GM18873 (cell line): ENCODE data around the gene CNPY4.
A peak's percentile ranks its signal among the peaks of the same experiment; 100 is the strongest.

Source experiments
- ATAC-seq: cut with Tn5 transposase; IDR thresholded peaks from one replicate; pipeline ENCODE4 v1.9.1; 2021; ENCODE audit warnings: mild to moderate bottlenecking, moderate library complexity, moderate number of reproducible peaks; ENCODE audit not compliant: unreplicated experiment, low FRiP score

CNPY4 gene

DNA sequence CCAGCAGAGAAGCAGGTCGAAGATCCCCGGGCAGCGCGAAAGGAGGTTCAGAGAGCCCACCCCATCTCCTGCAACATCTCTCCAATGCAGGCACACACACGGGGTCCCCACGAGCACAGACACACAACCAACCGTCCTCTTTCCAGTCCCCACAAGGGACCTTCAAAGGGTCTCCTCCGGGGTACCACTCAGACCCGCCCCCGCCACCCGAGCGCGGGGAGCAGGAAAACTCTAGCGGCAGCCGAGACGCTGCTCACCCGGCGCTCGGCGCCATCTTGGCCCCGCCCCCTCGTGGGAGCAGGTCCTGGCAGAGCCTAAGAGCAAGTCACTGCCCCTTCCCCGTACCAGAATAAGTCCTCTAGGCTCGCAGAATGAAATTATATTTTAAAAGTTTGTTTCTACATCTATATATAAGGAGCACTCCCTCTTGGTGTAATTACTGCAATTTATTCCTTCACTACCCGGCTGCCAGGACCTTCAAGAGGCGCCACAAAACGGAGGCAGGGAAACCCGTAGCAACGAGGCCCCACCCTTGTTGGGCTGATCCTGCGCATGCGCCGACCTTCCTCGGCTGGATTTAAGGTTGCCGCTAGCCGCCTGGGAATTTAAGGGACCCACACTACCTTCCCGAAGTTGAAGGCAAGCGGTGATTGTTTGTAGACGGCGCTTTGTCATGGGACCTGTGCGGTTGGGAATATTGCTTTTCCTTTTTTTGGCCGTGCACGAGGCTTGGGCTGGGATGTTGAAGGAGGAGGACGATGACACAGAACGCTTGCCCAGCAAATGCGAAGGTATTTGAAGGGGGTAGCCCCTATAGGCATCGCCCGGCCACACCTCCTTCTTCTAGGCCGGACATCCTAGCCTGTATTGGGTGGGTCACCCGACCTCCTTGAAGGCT, at the start of gene CNPY4, which contains the start of gene TAF6:
CNPY4 (plus strand) TSS at position 563 of the 898 bp plus-strand sequence; CDS start at position 674, 111 bp downstream.
TAF6 (minus strand) TSS at position 287 of the 898 bp plus-strand sequence. CDS start 5,149 bp downstream, outside the sequence.
- peak; percentile 63 for ATAC-seq

DNA sequence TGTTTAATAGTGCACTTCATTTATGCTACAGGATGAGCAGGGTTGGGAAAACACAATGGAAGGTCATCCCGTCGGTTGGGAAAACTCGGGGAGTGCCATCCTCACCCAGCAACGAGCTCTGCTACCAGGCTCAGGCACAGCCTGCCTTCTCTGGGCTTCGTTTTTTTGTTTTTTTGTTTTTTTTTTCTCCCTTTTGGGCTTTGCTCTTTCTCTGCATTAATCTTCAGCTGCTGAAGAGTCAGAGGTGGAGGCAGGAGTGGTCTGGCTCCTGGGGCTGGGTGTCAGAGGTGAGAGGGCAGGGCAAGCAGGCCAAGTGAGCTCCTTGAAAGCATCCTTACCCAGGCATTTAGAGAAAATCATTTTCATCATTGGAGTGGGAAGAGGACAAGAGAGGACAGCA, 49.4 kb upstream of the CNPY4 start:
- no peak for ATAC-seq

DNA sequence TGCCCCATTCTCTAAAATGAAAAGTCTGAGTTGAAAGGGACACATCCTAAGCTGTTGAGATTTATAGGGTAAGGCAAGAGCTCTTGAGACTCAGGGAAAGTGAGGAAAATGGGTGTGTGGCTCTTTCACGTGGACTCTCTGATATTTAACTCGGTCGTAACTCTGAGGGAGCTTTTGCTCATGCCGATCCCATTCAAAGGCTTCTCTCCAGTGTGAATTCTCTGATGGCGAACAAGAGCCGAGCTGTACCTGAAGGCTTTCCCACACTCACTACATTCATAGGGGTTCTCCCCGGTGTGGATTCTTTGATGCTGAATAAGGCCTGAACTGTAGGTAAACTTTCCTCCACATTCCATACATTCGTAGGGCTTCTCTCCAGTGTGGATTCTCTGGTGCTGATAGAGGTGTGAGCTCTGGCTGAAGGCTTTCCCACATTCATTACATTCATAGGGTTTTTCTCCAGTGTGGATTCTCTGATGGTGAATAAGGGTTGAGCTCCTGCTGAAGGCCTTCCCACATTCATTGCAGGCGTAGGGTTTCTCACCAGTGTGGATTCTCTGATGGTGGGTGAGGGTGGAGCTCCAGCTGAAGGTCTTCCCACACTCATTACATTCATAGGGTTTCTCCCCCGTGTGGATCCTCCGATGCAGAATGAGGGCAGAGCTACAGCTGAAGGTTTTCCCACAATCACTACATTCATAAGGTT, 48.3 kb upstream of the CNPY4 start:
- ATAC-seq = no peak

DNA sequence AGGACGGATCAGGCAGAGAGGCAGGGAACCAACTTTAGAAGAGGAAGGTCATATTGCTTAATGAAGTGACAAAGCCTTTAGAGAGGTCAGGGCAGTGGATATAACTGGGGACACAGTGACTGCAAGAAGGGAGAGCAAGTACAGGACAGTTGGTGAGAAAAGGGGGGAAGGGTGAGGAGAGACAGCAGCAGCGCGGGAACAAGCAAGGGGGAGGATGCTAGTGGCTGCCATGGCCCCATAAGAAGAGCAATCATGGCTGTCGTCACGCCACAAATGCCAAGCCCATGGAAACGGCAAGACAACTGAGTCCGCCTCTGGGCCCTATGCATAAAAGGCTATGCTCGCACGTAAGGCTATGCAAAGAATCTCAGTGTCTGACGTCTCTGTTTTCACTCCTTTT, 47.0 kb upstream of the CNPY4 start:
- ATAC-seq = no peak

DNA sequence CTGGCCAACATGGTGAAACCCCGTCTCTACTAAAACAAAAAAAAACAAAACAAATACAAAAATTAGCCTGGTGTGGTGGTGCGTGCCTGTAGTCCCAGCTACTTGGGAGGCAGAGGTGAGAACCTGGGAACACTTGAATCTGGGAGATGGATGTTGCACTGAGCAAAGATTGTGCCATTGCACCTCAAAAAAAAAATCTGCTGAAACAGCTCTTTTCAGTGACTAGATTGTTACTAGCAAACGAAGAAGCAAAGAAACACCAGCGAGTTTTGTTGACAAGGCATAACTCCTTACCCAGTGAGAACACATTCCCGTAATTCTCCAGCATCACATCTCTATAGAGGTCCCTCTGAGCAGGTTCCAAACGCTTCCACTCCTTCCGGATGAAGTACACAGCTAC, 44.6 kb upstream of the CNPY4 start:
- ATAC-seq = no peak

DNA sequence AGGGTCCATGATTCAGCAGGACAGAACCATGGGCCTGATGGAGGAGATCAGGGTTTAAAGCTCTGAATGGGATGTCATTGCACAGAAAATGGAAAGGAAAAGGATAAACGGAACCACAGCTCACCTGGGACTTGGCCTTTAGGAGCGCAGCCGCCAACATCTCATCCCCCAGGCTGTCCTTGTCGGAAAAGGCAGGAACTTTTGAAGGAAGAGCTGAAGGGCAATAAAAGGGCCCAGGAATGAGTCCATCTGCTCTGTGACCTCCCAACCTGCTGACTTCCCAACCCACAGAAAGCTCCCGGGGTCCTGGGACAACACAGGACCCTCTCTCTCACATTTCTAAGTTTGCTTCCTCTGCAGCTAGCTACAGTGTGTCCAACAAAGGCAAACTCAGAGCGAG, 44.0 kb upstream of the CNPY4 start:
- ATAC-seq = no peak

- no peak for ATAC-seq
Observed at GRCh38 chr7:100077205-100077604, 42.2 kb upstream of the CNPY4 start.

- no peak for ATAC-seq
Observed at GRCh38 chr7:100079024-100079560, 40.3 kb upstream of the CNPY4 start.

DNA sequence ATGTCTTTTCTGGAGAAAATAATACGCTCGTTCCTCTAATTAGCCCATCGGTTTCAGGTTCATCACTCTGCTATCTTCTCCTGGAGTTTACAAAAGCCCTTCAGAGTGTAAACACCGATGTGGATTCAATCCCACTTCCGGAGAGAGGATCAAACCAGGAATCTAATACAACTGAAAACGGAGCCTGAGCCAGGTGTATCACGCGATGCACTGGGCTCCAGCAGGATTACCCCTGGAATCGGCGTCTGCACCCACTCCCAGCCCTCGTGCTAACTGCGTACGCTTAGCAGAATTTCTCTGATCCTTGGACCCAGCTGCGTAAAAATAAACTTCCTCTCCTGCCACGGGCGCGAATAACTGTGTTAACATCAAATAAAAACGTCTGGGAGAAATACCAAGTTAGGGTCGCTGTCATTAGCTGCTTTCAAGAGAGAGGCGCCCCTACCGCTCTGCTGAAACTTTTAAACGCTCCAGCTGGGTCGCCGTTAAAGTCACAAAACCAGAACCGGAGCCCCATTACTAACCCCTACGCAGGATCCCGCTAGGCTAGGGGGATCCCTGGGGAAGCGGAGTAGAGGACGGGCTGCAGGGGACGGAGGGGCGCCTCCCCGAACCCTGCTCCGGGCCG, 38.4 kb upstream of the CNPY4 start:
- no peak for ATAC-seq

DNA sequence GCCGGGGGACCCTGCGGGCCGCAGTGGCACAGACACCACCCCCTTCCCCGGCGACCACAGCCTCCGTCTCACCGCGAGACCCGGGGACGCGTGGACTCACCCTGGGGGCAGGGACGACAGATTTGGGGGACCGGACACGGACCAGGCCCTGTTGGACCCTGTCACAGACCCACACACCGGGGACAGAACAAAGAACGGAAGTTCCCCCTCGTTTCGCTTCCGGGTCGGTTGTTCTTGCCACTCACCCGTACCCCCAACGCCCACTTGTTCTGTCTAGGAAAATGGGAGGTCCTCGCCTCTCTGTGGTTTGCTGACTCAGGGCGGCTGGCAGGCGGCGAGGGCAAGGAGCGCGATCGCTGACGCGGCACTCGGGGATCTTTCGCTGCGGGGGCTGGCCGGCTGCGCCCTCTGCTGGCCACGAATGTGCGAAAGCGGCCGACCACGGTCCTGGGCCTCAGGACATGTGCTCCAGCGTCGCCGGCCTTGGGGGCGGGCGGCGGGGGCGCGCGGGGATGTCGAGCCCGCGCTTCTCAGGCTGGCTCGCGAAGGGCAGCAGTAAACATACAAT, 37.8 kb upstream of the CNPY4 start, which contains the start of gene ZNF3:
ZNF3 (minus strand) TSS at position 189 of the 568 bp plus-strand sequence. CDS start 4,366 bp downstream, outside the sequence.
- peak; percentile 77 for ATAC-seq

DNA sequence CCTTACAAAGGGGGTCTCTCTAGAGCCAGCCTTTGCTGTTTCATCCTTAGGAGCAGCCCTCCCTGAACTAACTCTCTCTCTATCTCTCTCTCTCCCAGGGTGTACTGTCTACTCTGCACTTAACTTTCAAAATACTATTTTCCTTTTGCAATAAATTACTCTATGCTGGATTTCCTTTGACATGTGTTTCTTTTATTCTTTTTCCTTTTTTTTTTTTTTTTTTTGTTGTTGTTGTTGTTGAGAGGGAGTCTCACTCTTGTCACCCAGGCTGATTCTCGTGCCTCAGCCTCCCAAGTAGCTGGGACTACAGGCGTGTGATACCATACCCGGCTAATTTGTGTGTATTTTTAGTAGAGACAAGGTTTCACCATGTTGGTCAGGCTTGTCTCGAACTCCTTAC, 36.5 kb upstream of the CNPY4 start:
- ATAC-seq = no peak

DNA sequence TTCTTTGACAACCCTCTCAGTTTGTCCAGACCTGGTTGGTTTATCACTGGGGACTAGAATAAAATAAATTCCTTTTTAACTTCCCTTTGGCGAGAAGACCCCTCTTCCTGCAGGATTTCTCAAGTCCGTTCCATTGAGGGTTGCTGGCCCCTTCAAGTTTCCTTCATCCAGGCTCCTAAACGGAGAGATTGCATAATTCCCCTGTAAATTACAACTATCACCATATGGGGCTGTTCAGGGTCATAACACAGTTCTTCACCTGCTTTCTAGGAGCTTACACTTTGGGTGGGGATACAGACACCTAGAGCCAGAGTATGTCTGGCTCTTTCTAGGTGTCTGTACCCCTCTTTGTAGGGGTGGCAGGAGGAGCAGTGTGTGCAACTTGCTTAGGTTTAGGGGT, 33.9 kb upstream of the CNPY4 start:
- ATAC-seq = no peak

DNA sequence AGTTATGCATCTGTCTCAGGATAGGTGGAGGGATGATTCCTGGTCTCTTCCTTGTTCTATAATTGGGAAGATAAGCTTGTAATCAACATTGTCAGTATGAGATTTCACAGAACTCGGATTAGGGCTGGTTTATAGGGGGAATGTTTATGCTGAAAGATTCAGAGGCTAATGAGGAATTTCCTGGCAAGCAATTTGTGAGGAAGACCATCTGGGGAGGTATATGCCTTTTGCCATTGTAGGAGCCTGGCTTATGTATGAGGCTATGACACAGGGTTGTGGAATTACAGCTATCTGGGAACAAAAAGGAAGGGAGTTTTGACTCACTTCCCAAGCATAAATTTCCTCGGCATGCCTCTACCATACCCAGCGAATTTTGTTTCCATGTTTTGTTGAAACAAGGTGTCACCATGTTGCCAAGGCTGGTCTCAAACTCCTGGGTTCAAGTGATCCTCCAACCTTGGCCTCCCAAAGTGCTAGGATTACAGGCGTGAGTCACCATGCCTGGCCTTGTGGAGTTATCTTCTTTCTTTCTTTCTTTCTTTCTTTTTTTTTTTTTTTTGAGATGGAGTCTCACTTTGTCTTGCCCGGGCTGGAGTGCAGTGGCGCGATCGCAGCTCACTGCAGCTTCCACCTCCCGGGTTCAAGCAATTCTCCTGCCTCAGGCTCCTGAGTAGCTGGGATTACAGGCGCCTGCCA, 32.2 kb upstream of the CNPY4 start:
- ATAC-seq = no peak

DNA sequence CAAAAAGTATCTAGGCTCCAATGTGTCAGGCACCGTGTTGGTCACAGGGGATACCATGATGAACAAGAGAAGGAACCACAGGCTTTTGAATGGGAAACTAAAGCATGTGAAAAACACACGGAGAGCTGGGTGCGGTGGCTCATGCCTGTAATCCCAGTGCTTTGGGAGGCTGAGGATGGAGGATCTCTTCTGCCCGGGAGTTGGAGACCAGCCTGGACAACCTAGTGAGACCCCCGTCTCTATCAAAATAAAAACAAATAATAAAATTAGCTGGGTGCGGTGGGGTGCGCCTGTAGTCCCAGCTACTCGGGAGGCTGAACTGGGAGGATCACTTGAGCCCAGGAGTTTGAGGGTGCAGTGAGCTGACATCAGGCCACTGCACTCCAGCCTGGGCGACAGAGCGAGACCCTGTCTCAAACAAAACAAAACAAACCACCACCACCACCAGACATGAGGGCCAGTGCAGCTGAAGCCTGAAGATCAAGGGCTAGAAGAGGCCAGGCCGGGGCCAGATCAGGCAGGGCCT, 31.3 kb upstream of the CNPY4 start:
- no peak for ATAC-seq

DNA sequence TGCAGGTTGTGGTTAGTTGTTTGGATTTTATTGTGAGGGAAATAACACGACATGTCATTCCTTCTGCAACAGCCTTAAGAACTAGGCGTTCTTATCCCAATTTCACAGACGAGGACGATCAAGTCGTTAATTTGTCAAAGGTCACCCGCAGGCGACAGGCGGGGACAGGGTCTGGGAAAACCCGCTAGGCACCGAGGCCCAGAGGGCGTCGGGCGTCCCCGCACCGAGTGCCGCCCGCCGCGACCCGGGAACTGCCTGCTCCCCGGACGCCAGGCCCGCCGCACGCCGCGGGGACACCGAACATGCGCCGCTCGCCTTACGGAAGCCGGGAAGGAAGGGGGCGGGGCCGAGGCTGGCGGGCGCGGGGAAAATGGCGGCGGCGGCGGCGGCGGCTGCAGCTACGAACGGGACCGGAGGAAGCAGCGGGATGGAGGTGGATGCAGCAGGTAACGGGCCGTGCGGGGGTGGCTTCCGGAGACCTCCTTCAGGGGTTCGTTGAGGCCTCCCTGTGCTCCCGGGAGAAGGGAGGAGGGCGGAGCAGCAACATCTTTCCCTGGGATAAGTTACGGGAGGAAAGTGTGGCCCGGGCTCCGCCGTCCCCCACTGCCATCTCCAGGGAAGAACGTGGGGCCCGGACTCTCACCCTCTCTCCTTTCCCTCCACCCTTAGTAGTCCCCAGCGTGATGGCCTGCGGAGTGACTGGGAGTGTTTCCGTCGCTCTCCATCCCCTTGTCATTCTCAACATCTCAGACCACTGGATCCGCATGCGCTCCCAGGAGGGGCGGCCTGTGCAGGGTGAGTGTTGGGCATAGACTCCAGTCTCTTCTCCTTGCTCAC, 30.6 kb upstream of the CNPY4 start, which contains the start of gene COPS6:
COPS6 (plus strand) TSS at position 349 of the 837 bp plus-strand sequence; CDS start at position 371, 22 bp downstream.
- no peak for ATAC-seq

- ATAC-seq = no peak
Observed at GRCh38 chr7:100089458-100090196, 29.8 kb upstream of the CNPY4 start.

DNA sequence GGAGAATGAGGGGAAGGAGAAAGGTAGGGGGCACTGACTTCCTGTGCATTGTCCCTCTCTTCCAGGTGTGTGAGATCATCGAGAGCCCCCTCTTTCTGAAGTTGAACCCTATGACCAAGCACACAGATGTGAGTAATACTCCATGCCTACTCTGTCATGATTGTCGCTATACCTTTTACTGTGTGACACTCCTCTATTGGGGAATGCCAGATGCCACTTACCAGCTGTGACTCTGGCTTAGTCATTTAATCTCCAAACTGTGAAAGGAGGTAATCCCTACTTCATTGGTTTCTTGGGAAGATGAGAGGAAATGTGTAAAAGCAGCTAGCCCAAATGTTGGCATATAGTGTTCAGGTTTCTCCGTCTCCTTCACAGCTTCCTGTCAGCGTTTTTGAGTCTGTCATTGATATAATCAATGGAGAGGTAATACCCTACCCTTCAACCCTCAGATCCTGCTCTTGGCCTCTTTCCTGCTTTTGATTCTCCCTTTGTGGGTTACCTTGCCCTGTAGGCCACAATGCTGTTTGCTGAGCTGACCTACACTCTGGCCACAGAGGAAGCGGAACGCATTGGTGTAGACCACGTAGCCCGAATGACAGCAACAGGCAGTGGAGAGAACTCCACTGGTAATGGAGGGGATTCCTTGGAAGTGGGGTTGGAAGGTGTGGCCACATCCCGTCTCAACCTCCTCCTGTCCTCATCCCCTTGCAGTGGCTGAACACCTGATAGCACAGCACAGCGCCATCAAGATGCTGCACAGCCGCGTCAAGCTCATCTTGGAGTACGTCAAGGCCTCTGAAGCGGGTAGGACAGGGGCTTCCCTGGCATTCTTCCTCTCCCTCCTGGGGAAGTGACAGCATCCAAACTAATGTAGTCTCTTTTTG, 28.7 kb upstream of the CNPY4 start:
- ATAC-seq = no peak
